Measurements from ENCODE around the gene SNX9.

GRCh38 chr6:157832250-157832967, 9.4 kb downstream of the SNX9 start:
- TF ChIP-seq CUX1 (IDR thresholded peaks at IDR 0.05; ENCODE audit: insufficient replicate concordance, low read depth, low read length) (no peak), ZNF384 (IDR thresholded peaks at IDR 0.05; ENCODE audit: borderline replicate concordance, low read depth, low read length) (no peak), BHLHE40 (IDR thresholded peaks at IDR 0.05; ENCODE audit: borderline replicate concordance in 1 of 2, low read depth in 2 of 2, low read length in 1 of 2) (no peak), MXI1 (IDR thresholded peaks at IDR 0.05; ENCODE audit: low read depth, low read length) (no peak), ATF3 (IDR thresholded peaks at IDR 0.05; ENCODE audit: borderline replicate concordance, extremely low read depth, low read depth, low read length) (no peak), RAD51 (IDR thresholded peaks at IDR 0.05) (no peak)
